Esophagus (tissue), 2 donors: ENCODE measurements around the gene CIDEC. TPM values are rescaled to one million over a fixed set of nuclear protein-coding genes. Genes with fewer than 3 reads are reported as not detected.
"Not testable (repeated sequence)": the region's sequence is repeated elsewhere in the genome, so short reads cannot be mapped to it uniquely, and the experiment has no call there.

ENCODE experiments used
- H3K27ac ChIP-seq, 2 donors: one replicate each; pipeline ENCODE4 v1.5.1; 2013; ENCODE audit warnings: low read depth in 2 of 2, mild to moderate bottlenecking in 2 of 2, inconsistent platforms in 1 of 2, low read length in 1 of 2, moderate library complexity in 1 of 2
- H3K27me3 ChIP-seq, 2 donors: one replicate each; pipeline ENCODE4 v1.6.1; 2013; ENCODE audit warnings: low read length in 2 of 2, control low read depth in 1 of 2, mild to moderate bottlenecking in 1 of 2; ENCODE audit not compliant: insufficient read depth in 2 of 2, control insufficient read depth in 1 of 2
- H3K36me3 ChIP-seq, 2 donors: one replicate each; pipeline ENCODE4 v1.6.1; 2013; ENCODE audit warnings: low read length in 1 of 2; ENCODE audit not compliant: control insufficient read depth in 2 of 2, insufficient read depth in 2 of 2
- H3K4me1 ChIP-seq, 2 donors: one replicate each; pipeline ENCODE4 v1.6.1; 2013; ENCODE audit warnings: low read length in 1 of 2; ENCODE audit not compliant: control insufficient read depth in 2 of 2, insufficient read depth in 2 of 2
- H3K4me3 ChIP-seq, 2 donors: one replicate each; pipeline ENCODE4 v1.5.1; 2013; ENCODE audit warnings: low read length in 2 of 2, mild to moderate bottlenecking in 2 of 2, low read depth in 1 of 2, moderate library complexity in 1 of 2
- H3K9me3 ChIP-seq, 2 donors: one replicate each; pipeline ENCODE4 v1.6.1; 2013; ENCODE audit warnings: mild to moderate bottlenecking in 2 of 2, low read depth in 1 of 2, low read length in 1 of 2, moderate library complexity in 1 of 2; ENCODE audit not compliant: control insufficient read depth in 2 of 2, insufficient read depth in 1 of 2
- WGBS, 2 donors: extraction: QIAGEN DNeasy Blood & Tissue Kit; methylation state at CpG; one replicate each; pipeline ENCODE4 v1.1.7; 2013; 5-methylcytosine and 5-hydroxymethylcytosine counted together
- polyA plus RNA-seq, 2 donors: library from polyadenylated mRNA; stranded (reverse); fragments of 200-250 nt; gene quantifications; one replicate each; pipeline ENCODE4 v1.2.3, GENCODE V29; 2013
- donor health status: healthy with polysubstance abuse.
- donor health status: Bipolar disorder and iron deficiency.

CIDEC gene
- polyA plus RNA-seq, 2 donors, result 0.18 to 0.53 TPM

- 89 to 96% methylated on average over 6 of the region's 6 CpGs for WGBS, 2 donors
- H3K36me3 ChIP-seq, result no peaks in the 10 kb centered on the region
- H3K9me3 ChIP-seq, result no peaks in the 10 kb centered on the region
- H3K27ac ChIP-seq, result no peak overlapping the region
- H3K27me3 ChIP-seq, result peaks cover 0 to 3% of the 10 kb centered on the region in 2 donors
- no peak overlapping the region for H3K4me3 ChIP-seq
- no peaks in the 10 kb centered on the region for H3K4me1 ChIP-seq
These were observed 27.5 kb downstream of the CIDEC start for GRCh38 chr3:9852528-9852927.

- H3K36me3 ChIP-seq, H3K4me1 ChIP-seq, H3K27me3 ChIP-seq, H3K27ac ChIP-seq, H3K9me3 ChIP-seq, H3K4me3 ChIP-seq: not testable (repeated sequence)
- 44% methylated on average over 6 of the region's 6 CpGs for WGBS, 2 donors
These were observed 28.1 kb downstream of the CIDEC start for GRCh38 chr3:9851926-9852325.

GRCh38 chr3:9851383-9851782, 28.7 kb downstream of the CIDEC start:
- not testable (repeated sequence) for H3K4me1 ChIP-seq, H3K27ac ChIP-seq, H3K36me3 ChIP-seq, H3K27me3 ChIP-seq, H3K4me3 ChIP-seq, H3K9me3 ChIP-seq
- WGBS, 2 donors, result 78 to 81% methylated on average over 6 of the region's 6 CpGs

GRCh38 chr3:9848860-9849259, 31.2 kb downstream of the CIDEC start:
- H3K4me3 ChIP-seq, H3K27ac ChIP-seq, H3K27me3 ChIP-seq, H3K4me1 ChIP-seq, H3K9me3 ChIP-seq, H3K36me3 ChIP-seq: not testable (repeated sequence)
- WGBS, 2 donors, result 31 to 39% methylated on average over 4 of the region's 4 CpGs

- not testable (repeated sequence) for H3K27ac ChIP-seq, H3K4me3 ChIP-seq, H3K4me1 ChIP-seq, H3K36me3 ChIP-seq, H3K27me3 ChIP-seq, H3K9me3 ChIP-seq
- 45 to 46% methylated on average over 7 to 8 of the region's 9 CpGs for WGBS, 2 donors
These were observed 32.2 kb downstream of the CIDEC start for GRCh38 chr3:9847870-9848269.

GRCh38 chr3:9846931-9847488, 33.0 kb downstream of the CIDEC start:
- Histone ChIP-seq H3K4me3 (no peak overlapping the region), H3K27ac (no peak overlapping the region), H3K36me3 (no peaks in the 10 kb centered on the region), H3K27me3 (no peaks in the 10 kb centered on the region), H3K4me1 (peaks cover 0 to 5% of the 10 kb centered on the region in 2 donors), H3K9me3 (no peaks in the 10 kb centered on the region)
- 94 to 95% methylated on average over 6 of the region's 6 CpGs for WGBS, 2 donors

- H3K4me3 ChIP-seq, result no peak overlapping the region
- no peaks in the 10 kb centered on the region for H3K36me3 ChIP-seq
- 76 to 84% methylated on average over 6 of the region's 6 CpGs for WGBS, 2 donors
These were observed 33.8 kb downstream of the CIDEC start for GRCh38 chr3:9846231-9846630.

GRCh38 chr3:9843715-9844438, 36.2 kb downstream of the CIDEC start, which contains the start of gene RPUSD3:
Gene RPUSD3, minus strand, starts transcription at chr3:9844008. Its CDS starts 18 bp downstream, at chr3:9843990.
- peaks cover 0 to 5% of the 10 kb centered on the region in 2 donors for H3K4me1 ChIP-seq
- peak within 1 kb of the TSS; percentile 83 to 91 for H3K27ac ChIP-seq
- peaks cover 0 to 7% of the 10 kb centered on the region in 2 donors for H3K36me3 ChIP-seq
- no peaks in the 10 kb centered on the region for H3K27me3 ChIP-seq
- 0 to 1% methylated on average over 42 of the region's 42 CpGs for WGBS, 2 donors
- H3K9me3 ChIP-seq, result no peaks in the 10 kb centered on the region
- H3K4me3 ChIP-seq, result peak within 1 kb of the TSS; percentile 58 to 86

More at GRCh38 chr3:9846231-9846630, 33.8 kb downstream of the CIDEC start:
- Histone ChIP-seq H3K4me1 (peaks cover 0 to 5% of the 10 kb centered on the region in 2 donors), H3K9me3 (no peaks in the 10 kb centered on the region), H3K27me3 (no peaks in the 10 kb centered on the region), H3K27ac (no peak overlapping the region)

- WGBS, 2 donors, result 82 to 84% methylated on average over 8 of the region's 8 CpGs
- Histone ChIP-seq H3K4me3 (no peak overlapping the region), H3K27ac (no peak overlapping the region), H3K36me3 (peaks cover 0 to 16% of the 10 kb centered on the region in 2 donors), H3K27me3 (no peaks in the 10 kb centered on the region), H3K4me1 (peaks cover 0 to 5% of the 10 kb centered on the region in 2 donors), H3K9me3 (no peaks in the 10 kb centered on the region)
These were observed 39.0 kb downstream of the CIDEC start for GRCh38 chr3:9841015-9841414.

GRCh38 chr3:9838856-9839255, 41.2 kb downstream of the CIDEC start:
- H3K27ac ChIP-seq, result no peak overlapping the region
- peaks cover 0 to 31% of the 10 kb centered on the region in 2 donors for H3K36me3 ChIP-seq
- no peak overlapping the region for H3K4me3 ChIP-seq
- H3K9me3 ChIP-seq, result no peaks in the 10 kb centered on the region
- H3K4me1 ChIP-seq, result peaks cover 0 to 5% of the 10 kb centered on the region in 2 donors
- WGBS, 2 donors, result 80 to 83% methylated on average over 4 of the region's 4 CpGs
- H3K27me3 ChIP-seq, result no peaks in the 10 kb centered on the region
